ENCODE data around the gene SLC4A3.

- no peak for TF ChIP-seq EZH2 (IDR thresholded peaks at IDR 0.05; ENCODE audit: borderline replicate concordance, low read depth, low read length, poor library complexity, severe bottlenecking)
- TF ChIP-seq CTCF (conservative IDR thresholded peaks at IDR 0.05; ENCODE audit: low read depth, low read length) = no peak
Observed at GRCh38 chr2:219636144-219636915, 8.9 kb downstream of the SLC4A3 start.
